ENCODE measurements around the gene ADAM12. TPM values are rescaled to one million over a fixed set of nuclear protein-coding genes. Genes with fewer than 3 reads are reported as not detected.

The ADAM12 gene
- total and polyA plus RNA-seq, 2 experiments from 2014 or later = 0.13 to 0.87 TPM

GRCh38 chr10:126016156-126016805, 372.0 kb downstream of the ADAM12 start:
- H3K79me2 ChIP-seq (replicated peaks; ENCODE audit: insufficient read depth) = no peaks in the 10 kb centered on the region
- no peaks in the 10 kb centered on the region for H3K9me2 ChIP-seq (ENCODE audit: insufficient read depth)
- no peak overlapping the region for H2AFZ ChIP-seq
- Mint-ChIP-seq H3K4me1 (peaks cover 6% of the 10 kb centered on the region; the same call in 1 of the 3 replicates), H3K27ac (no peak overlapping the region), H3K36me3 (ENCODE audit: low read depth) (no peaks in the 10 kb centered on the region), H3K27me3 (ENCODE audit: insufficient read depth, low read depth, poor library complexity) (peaks cover 3% of the 10 kb centered on the region), H3K9me3 (no peaks in the 10 kb centered on the region; the same call in 2 of the 3 replicates), H3K4me3 (no peak overlapping the region)
- DNase-seq (ENCODE audit: low spot score) (no peak), ATAC-seq (no peak)
- H3F3A ChIP-seq (replicated peaks; ENCODE audit: low read depth) = no peaks in the 10 kb centered on the region
- TF ChIP-seq POLR2AphosphoS5 (IDR thresholded peaks at IDR 0.05; ENCODE audit: low read depth) = no peak
- TF ChIP-seq ZNF331 (CRISPR knock-in tag; IDR thresholded peaks at IDR 0.05; ENCODE audit: low read depth) = no peak
- TF ChIP-seq ZNF114 (CRISPR knock-in tag; IDR thresholded peaks at IDR 0.05) = no peak
- no peak for TF ChIP-seq JUNB (IDR thresholded peaks at IDR 0.05; ENCODE audit: unreplicated experiment)
- TF ChIP-seq EZH2 (IDR thresholded peaks at IDR 0.05; ENCODE audit: low read depth, unreplicated experiment) = no peak
- TF ChIP-seq ZNF462 (CRISPR knock-in tag; IDR thresholded peaks at IDR 0.05) = no peak
- TF ChIP-seq EZH2phosphoT487 (IDR thresholded peaks at IDR 0.05; ENCODE audit: unreplicated experiment) = no peak
- TF ChIP-seq STAT1 (IDR thresholded peaks at IDR 0.05; ENCODE audit: unreplicated experiment) = no peak
- no peak for TF ChIP-seq CTCF (conservative IDR thresholded peaks at IDR 0.05; ENCODE audit: low read depth in 2 of 2)
- no peak for TF ChIP-seq ETS1 (IDR thresholded peaks at IDR 0.05)
- no peak for TF ChIP-seq CREB1 (CRISPR knock-in tag; IDR thresholded peaks at IDR 0.05; ENCODE audit: low read depth)
- H3K36me3 ChIP-seq (ENCODE audit: insufficient read depth) = no peaks in the 10 kb centered on the region
- no peak overlapping the region for H3K4me3 ChIP-seq
- H3K4me1 ChIP-seq (ENCODE audit: insufficient read depth) = no peaks in the 10 kb centered on the region
- no peak overlapping the region for H3K4me2 ChIP-seq
- no peaks in the 10 kb centered on the region for H4K20me1 ChIP-seq (replicated peaks; ENCODE audit: insufficient read depth)
- no peaks in the 10 kb centered on the region for H3K27me3 ChIP-seq (ENCODE audit: insufficient read depth)
- H3K27ac ChIP-seq (ENCODE audit: low read depth) = no peak overlapping the region
